Measurements from ENCODE around the gene SLCO1C1. TPM values are rescaled to one million over a fixed set of nuclear protein-coding genes. Genes with fewer than 3 reads are reported as not detected.

The SLCO1C1 gene
- polyA plus RNA-seq, 1 of the 3 experiments (the other 2 are of a cell fraction) = 0.02 TPM

- H4K20me1 ChIP-seq (ENCODE audit: insufficient read depth) = no peaks in the 10 kb centered on the region
- no peaks in the 10 kb centered on the region for H3K9me2 ChIP-seq
- TF ChIP-seq SIN3A (IDR thresholded peaks at IDR 0.05; ENCODE audit: borderline replicate concordance, low read depth, low read length) (no peak), GABPA (IDR thresholded peaks at IDR 0.05; ENCODE audit: low read depth) (no peak), TEAD4 (IDR thresholded peaks at IDR 0.05; ENCODE audit: borderline replicate concordance, insufficient read depth) (no peak), TCF12 (IDR thresholded peaks at IDR 0.05) (no peak), FOSL2 (IDR thresholded peaks at IDR 0.05; ENCODE audit: borderline replicate concordance, low read depth) (no peak), GATA2 (CRISPR knock-in tag; IDR thresholded peaks at IDR 0.05) (no peak), JUND (IDR thresholded peaks at IDR 0.05) (no peak)
- TF ChIP-seq, protein P1, sequence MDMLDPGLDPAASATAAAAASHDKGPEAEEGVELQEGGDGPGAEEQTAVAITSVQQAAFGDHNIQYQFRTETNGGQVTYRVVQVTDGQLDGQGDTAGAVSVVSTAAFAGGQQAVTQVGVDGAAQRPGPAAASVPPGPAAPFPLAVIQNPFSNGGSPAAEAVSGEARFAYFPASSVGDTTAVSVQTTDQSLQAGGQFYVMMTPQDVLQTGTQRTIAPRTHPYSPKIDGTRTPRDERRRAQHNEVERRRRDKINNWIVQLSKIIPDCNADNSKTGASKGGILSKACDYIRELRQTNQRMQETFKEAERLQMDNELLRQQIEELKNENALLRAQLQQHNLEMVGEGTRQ (IDR thresholded peaks at IDR 0.05; ENCODE audit: borderline replicate concordance, low read depth, low read length) = no peak
- no peak overlapping the region for H3K4me3 ChIP-seq (ENCODE audit: low read depth in 2 of 2, low read length in 1 of 2)
- H3K4me2 ChIP-seq = no peak overlapping the region
- no peak overlapping the region for H2AFZ ChIP-seq (ENCODE audit: low read depth)
- CTCF ChIA-PET = no interaction called here
- no peaks in the 10 kb centered on the region for H3K36me3 ChIP-seq (replicated peaks in 1 of 2; ENCODE audit: control insufficient read depth in 1 of 2, insufficient read depth in 2 of 2, low read length in 1 of 2)
- no peak overlapping the region for H3K9ac ChIP-seq
- H3F3A ChIP-seq (replicated peaks; ENCODE audit: insufficient read depth) = no peaks in the 10 kb centered on the region
- POLR2A ChIA-PET = interaction anchor here (0.6 kb wide), 1 partner anchor 14 kb away, joined by 3 read pairs; no protein-coding TSS in a partner anchor
- no peak for DNase-seq
- 0% methylated on average over 1 of the region's 1 CpG for WGBS (ENCODE audit: low lambda C conversion rate)
- no peaks in the 10 kb centered on the region for H3K79me2 ChIP-seq (ENCODE audit: insufficient read depth)
- no peaks in the 10 kb centered on the region for H3K9me3 ChIP-seq
- H3K27me3 ChIP-seq (ENCODE audit: insufficient read depth) = no peaks in the 10 kb centered on the region
- no peak overlapping the region for H3K27ac ChIP-seq (ENCODE audit: low read depth in 2 of 2, low read length in 1 of 2)
- no peaks in the 10 kb centered on the region for H3K4me1 ChIP-seq (ENCODE audit: control insufficient read depth in 1 of 2, insufficient read depth in 2 of 2, low read depth in 1 of 2, low read length in 1 of 2)
These were observed 27.0 kb downstream of the SLCO1C1 start for GRCh38 chr12:20722142-20722541.

DNA sequence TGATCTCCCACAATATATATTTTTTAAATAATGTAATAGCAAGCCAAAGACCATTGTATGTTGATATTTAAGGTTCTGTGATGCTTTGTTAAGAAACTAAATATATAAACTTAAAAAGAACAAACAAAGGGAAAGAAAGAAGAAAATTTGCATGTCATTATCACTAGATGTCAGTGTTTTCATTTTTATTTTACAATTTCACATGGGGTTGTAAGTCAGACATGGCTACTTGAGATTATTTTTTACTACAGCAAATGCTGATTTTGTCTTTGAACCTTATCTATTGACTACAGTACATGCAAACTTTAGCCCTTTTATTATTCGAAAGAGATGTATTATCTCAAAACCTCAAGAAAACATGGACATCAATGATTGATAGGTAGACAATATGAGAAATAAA, 36.1 kb downstream of the SLCO1C1 start:
- Histone ChIP-seq H3K9me2 (no peaks in the 10 kb centered on the region), H3K27ac (ENCODE audit: low read depth in 2 of 2, low read length in 1 of 2) (no peak overlapping the region), H3K9ac (no peak overlapping the region), H3K9me3 (no peaks in the 10 kb centered on the region), H3K79me2 (ENCODE audit: insufficient read depth) (no peaks in the 10 kb centered on the region), H3K27me3 (ENCODE audit: insufficient read depth) (no peaks in the 10 kb centered on the region), H2AFZ (ENCODE audit: low read depth) (no peak overlapping the region), H3K4me1 (ENCODE audit: control insufficient read depth in 1 of 2, insufficient read depth in 2 of 2, low read depth in 1 of 2, low read length in 1 of 2) (no peaks in the 10 kb centered on the region), H4K20me1 (ENCODE audit: insufficient read depth) (no peaks in the 10 kb centered on the region), H3K4me2 (no peak overlapping the region), H3K4me3 (ENCODE audit: low read depth in 2 of 2, low read length in 1 of 2) (no peak overlapping the region), H3K36me3 (replicated peaks in 1 of 2; ENCODE audit: control insufficient read depth in 1 of 2, insufficient read depth in 2 of 2, low read length in 1 of 2) (no peaks in the 10 kb centered on the region), H3F3A (replicated peaks; ENCODE audit: insufficient read depth) (no peaks in the 10 kb centered on the region)
- peak; percentile 10; the same call in 1 of the 2 replicates for TF ChIP-seq CTCF (IDR thresholded peaks at IDR 0.05)
- TF ChIP-seq FOXM1 (IDR thresholded peaks at IDR 0.05; ENCODE audit: low read depth) = no peak
- DNase-seq = no peak
- 48% methylated on average over 1 of the region's 1 CpG for WGBS (ENCODE audit: low lambda C conversion rate)
- ChIA-PET CTCF (no interaction called here), POLR2A (no interaction called here)

GRCh38 chr12:20740972-20741371, 45.8 kb downstream of the SLCO1C1 start:
- no peaks in the 10 kb centered on the region for H3K9me3 ChIP-seq
- no peaks in the 10 kb centered on the region for H3F3A ChIP-seq (replicated peaks; ENCODE audit: insufficient read depth)
- no peak overlapping the region for H3K27ac ChIP-seq (ENCODE audit: low read depth in 2 of 2, low read length in 1 of 2)
- no peaks in the 10 kb centered on the region for H3K9me2 ChIP-seq
- H2AFZ ChIP-seq (ENCODE audit: low read depth) = no peak overlapping the region
- ChIA-PET CTCF (interaction anchor here (0.6 kb wide), 1 partner anchor 12 kb away, joined by 3 read pairs; no protein-coding TSS in a partner anchor), POLR2A (no interaction called here)
- no peaks in the 10 kb centered on the region for H3K27me3 ChIP-seq (ENCODE audit: insufficient read depth)
- no peak overlapping the region for H3K4me3 ChIP-seq (ENCODE audit: low read depth in 2 of 2, low read length in 1 of 2)
- DNase-seq = no peak
- no peaks in the 10 kb centered on the region for H3K36me3 ChIP-seq (replicated peaks in 1 of 2; ENCODE audit: control insufficient read depth in 1 of 2, insufficient read depth in 2 of 2, low read length in 1 of 2)
- WGBS (ENCODE audit: low lambda C conversion rate) = 71% methylated on average over 1 of the region's 1 CpG
- H3K4me2 ChIP-seq = no peak overlapping the region
- no peaks in the 10 kb centered on the region for H3K79me2 ChIP-seq (ENCODE audit: insufficient read depth)
- H3K4me1 ChIP-seq (ENCODE audit: control insufficient read depth in 1 of 2, insufficient read depth in 2 of 2, low read depth in 1 of 2, low read length in 1 of 2) = no peaks in the 10 kb centered on the region
- no peaks in the 10 kb centered on the region for H4K20me1 ChIP-seq (ENCODE audit: insufficient read depth)
- no peak overlapping the region for H3K9ac ChIP-seq
- TF ChIP-seq ZBTB33 (IDR thresholded peaks at IDR 0.05; ENCODE audit: borderline replicate concordance, low read depth) (no peak), YY1 (IDR thresholded peaks at IDR 0.05; ENCODE audit: low read depth) (no peak), NFIC (IDR thresholded peaks at IDR 0.05; ENCODE audit: borderline replicate concordance) (no peak), CTCF (IDR thresholded peaks at IDR 0.05) (no peak), MXI1 (IDR thresholded peaks at IDR 0.05; ENCODE audit: low read depth, low read length) (no peak), TEAD4 (IDR thresholded peaks at IDR 0.05; ENCODE audit: borderline replicate concordance, insufficient read depth) (no peak)
- TF ChIP-seq, protein P2, sequence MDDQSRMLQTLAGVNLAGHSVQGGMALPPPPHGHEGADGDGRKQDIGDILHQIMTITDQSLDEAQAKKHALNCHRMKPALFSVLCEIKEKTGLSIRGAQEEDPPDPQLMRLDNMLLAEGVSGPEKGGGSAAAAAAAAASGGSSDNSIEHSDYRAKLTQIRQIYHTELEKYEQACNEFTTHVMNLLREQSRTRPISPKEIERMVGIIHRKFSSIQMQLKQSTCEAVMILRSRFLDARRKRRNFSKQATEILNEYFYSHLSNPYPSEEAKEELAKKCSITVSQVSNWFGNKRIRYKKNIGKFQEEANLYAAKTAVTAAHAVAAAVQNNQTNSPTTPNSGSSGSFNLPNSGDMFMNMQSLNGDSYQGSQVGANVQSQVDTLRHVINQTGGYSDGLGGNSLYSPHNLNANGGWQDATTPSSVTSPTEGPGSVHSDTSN (IDR thresholded peaks at IDR 0.05) = no peak
